Measurements from ENCODE around the gene NUPR1.

DNA sequence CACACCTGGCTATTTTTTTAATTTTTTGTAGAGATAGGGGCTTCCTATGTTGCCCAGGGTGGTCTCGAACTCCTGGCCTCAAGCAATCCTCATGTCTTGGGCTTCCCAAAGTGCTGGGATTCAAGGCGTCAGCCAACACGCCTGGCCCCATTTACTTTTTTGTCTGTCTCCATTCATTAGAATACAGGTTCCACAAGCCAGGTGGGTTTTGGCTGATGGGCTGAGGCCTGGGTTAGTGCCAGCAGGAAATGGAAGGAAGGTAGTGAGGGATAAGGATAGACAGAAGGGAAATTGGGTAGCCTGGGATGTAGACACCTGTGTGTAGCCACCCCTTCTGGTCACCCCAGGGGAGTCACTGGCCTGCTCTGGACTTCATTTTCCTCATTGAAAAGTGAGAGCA, 27.7 kb downstream of the NUPR1 start:
- TF ChIP-seq, protein P1, sequence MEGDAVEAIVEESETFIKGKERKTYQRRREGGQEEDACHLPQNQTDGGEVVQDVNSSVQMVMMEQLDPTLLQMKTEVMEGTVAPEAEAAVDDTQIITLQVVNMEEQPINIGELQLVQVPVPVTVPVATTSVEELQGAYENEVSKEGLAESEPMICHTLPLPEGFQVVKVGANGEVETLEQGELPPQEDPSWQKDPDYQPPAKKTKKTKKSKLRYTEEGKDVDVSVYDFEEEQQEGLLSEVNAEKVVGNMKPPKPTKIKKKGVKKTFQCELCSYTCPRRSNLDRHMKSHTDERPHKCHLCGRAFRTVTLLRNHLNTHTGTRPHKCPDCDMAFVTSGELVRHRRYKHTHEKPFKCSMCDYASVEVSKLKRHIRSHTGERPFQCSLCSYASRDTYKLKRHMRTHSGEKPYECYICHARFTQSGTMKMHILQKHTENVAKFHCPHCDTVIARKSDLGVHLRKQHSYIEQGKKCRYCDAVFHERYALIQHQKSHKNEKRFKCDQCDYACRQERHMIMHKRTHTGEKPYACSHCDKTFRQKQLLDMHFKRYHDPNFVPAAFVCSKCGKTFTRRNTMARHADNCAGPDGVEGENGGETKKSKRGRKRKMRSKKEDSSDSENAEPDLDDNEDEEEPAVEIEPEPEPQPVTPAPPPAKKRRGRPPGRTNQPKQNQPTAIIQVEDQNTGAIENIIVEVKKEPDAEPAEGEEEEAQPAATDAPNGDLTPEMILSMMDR (conservative IDR thresholded peaks at IDR 0.05 in 1 of 2, IDR thresholded peaks at IDR 0.05 in 1 of 2; ENCODE audit: extremely low read depth in 1 of 2, insufficient read depth in 1 of 2, low read depth in 1 of 2, low read length in 2 of 2): no peak
- TF ChIP-seq EZH2 (IDR thresholded peaks at IDR 0.05; ENCODE audit: borderline replicate concordance, low read length): no peak

Measured in mammary epithelial cell (primary cell).